CD4-positive, alpha-beta memory T cell (primary cell): ENCODE measurements around the gene TNFAIP8L3. TPM values are rescaled to one million over a fixed set of nuclear protein-coding genes. Genes with fewer than 3 reads are reported as not detected.
A peak's percentile ranks its signal among the peaks of the same experiment; 100 is the strongest.

Source experiments
- CTCF ChIA-PET: fragments of 350-600 bp; sonication (Branson Sonifier 250); formaldehyde crosslinking; loops from one replicate; lab custom pipeline; 2021; ENCODE audit warnings: inconsistent platforms; ENCODE audit not compliant: partially characterized antibody; lab: Charles Lee
- POLR2A ChIA-PET: fragments of 350-600 bp; sonication (Branson Sonifier 250); formaldehyde crosslinking; loops from one replicate; lab custom pipeline; 2021; ENCODE audit not compliant: partially characterized antibody; lab: Charles Lee
- DNase-seq, 5 donors: peaks; one replicate each; pipeline versions ENCODE4 v3.0.0 to v3.0.0-alpha.2; 2020 to 2022; ENCODE audit warnings: mixed read lengths in 1 of 5
- H3K27ac ChIP-seq: one replicate; pipeline ENCODE4 v1.7.0; 2013; ENCODE audit warnings: low read depth, low read length
- H3K27me3 ChIP-seq: 2 replicates; pipeline ENCODE4 v1.7.0; 2013; ENCODE audit warnings: mild to moderate bottlenecking, low read length, moderate library complexity; ENCODE audit not compliant: insufficient read depth
- H3K36me3 ChIP-seq: 2 replicates; pipeline ENCODE4 v1.7.0; 2013; ENCODE audit warnings: mild to moderate bottlenecking, low read length, moderate library complexity; ENCODE audit not compliant: insufficient read depth
- H3K4me1 ChIP-seq: 2 replicates; pipeline ENCODE4 v1.7.0; 2013; ENCODE audit warnings: mild to moderate bottlenecking, low read length, moderate library complexity; ENCODE audit not compliant: insufficient read depth
- H3K4me3 ChIP-seq, 2 donors: one replicate each; pipeline ENCODE4 v1.7.0; 2013; ENCODE audit warnings: low read length in 2 of 2, mild to moderate bottlenecking in 1 of 2
- H3K9me3 ChIP-seq, 2 donors: one replicate each; pipeline ENCODE4 v1.7.0; 2013; ENCODE audit warnings: low read length in 2 of 2, control low read depth in 1 of 2; ENCODE audit not compliant: control insufficient read depth in 1 of 2
- H3K27ac Mint-ChIP-seq, 7 donors: one replicate each; pipeline ENCODE4 v1.8.0; 2020 to 2021; ENCODE audit warnings: mixed read lengths in 7 of 7, mild to moderate bottlenecking in 6 of 7, inconsistent platforms in 3 of 7, moderate library complexity in 3 of 7
- H3K27me3 Mint-ChIP-seq, 2 donors: one replicate each; pipeline ENCODE4 v1.8.0; 2020 to 2021; ENCODE audit warnings: mixed read lengths in 2 of 2
- H3K36me3 Mint-ChIP-seq, 2 donors: one replicate each; pipeline ENCODE4 v1.8.0; 2020 to 2021; ENCODE audit warnings: mixed read lengths in 2 of 2, inconsistent platforms in 1 of 2, mild to moderate bottlenecking in 1 of 2
- H3K4me1 Mint-ChIP-seq, 4 donors: one replicate each; pipeline ENCODE4 v1.8.0; 2020 to 2021; ENCODE audit warnings: mixed read lengths in 4 of 4, mild to moderate bottlenecking in 1 of 4
- H3K4me3 Mint-ChIP-seq, 8 donors: one replicate each; pipeline ENCODE4 v1.8.0; 2020 to 2021; ENCODE audit warnings: mixed read lengths in 8 of 8, mild to moderate bottlenecking in 7 of 8, moderate library complexity in 6 of 8, inconsistent platforms in 3 of 8
- H3K9me3 Mint-ChIP-seq, 8 donors: one replicate each; pipeline ENCODE4 v1.8.0; 2020 to 2021; ENCODE audit warnings: mixed read lengths in 8 of 8, mild to moderate bottlenecking in 5 of 8, inconsistent platforms in 3 of 8, moderate library complexity in 1 of 8
- intact Hi-C: fragments of 100-400 bp; cut with micrococcal nuclease; formaldehyde crosslinking; loops from one replicate; pipeline ENCODE4 v1.15.1; 2023
- polyA plus RNA-seq, 2 donors: library from polyadenylated mRNA; unstranded; fragments of 300-500 nt; fragmentation: Illumina TruSeq; gene quantifications; one replicate each; pipeline ENCODE4 v1.2.3, GENCODE V29; 2021
- total RNA-seq, 2 experiments: library from RNA; stranded (reverse); gene quantifications; one replicate each; pipeline ENCODE4 v1.2.3, GENCODE V29; 2021

The TNFAIP8L3 gene
- total and polyA plus RNA-seq, 4 experiments from 2014 or later: not detected

- Mint-ChIP-seq H3K4me1 (no peaks in the 10 kb centered on the region), H3K27ac (peak overlapping the region in 1 of 7 donors; percentile 63), H3K27me3 (no peaks in the 10 kb centered on the region), H3K36me3 (peaks cover 16 to 24% of the 10 kb centered on the region in 2 donors), H3K4me3 (no peak overlapping the region), H3K9me3 (peaks cover 0 to 4% (median 0%) of the 10 kb centered on the region in 8 donors)
- no peak for DNase-seq
- Histone ChIP-seq H3K9me3 (no peaks in the 10 kb centered on the region), H3K36me3 (no peaks in the 10 kb centered on the region), H3K4me3 (no peak overlapping the region), H3K27ac (no peak overlapping the region), H3K4me1 (no peaks in the 10 kb centered on the region), H3K27me3 (no peaks in the 10 kb centered on the region)
- intact Hi-C loops: no loop called here
- ChIA-PET POLR2A (no interaction called here), CTCF (no interaction called here)
These were observed 69.3 kb downstream of the TNFAIP8L3 start for GRCh38 chr15:51025454-51025846.

GRCh38 chr15:51024735-51025453 lies 69.8 kb downstream of the TNFAIP8L3 start:
- intact Hi-C loops: no loop called here

GRCh38 chr15:51023499-51023898 lies 71.2 kb downstream of the TNFAIP8L3 start:
- intact Hi-C loops: no loop called here
- Mint-ChIP-seq H3K4me3 (no peak overlapping the region), H3K9me3 (peaks cover 3 to 19% (median 9%) of the 10 kb centered on the region in 8 donors), H3K36me3 (peaks cover 22 to 33% of the 10 kb centered on the region in 2 donors), H3K27ac (no peak overlapping the region), H3K4me1 (no peaks in the 10 kb centered on the region), H3K27me3 (no peaks in the 10 kb centered on the region)
- no peak for DNase-seq
- H3K27me3 ChIP-seq: no peaks in the 10 kb centered on the region
- H3K36me3 ChIP-seq: no peaks in the 10 kb centered on the region
- ChIA-PET POLR2A (no interaction called here), CTCF (no interaction called here)
- H3K27ac ChIP-seq: no peak overlapping the region
- no peaks in the 10 kb centered on the region for H3K9me3 ChIP-seq
- H3K4me1 ChIP-seq: no peaks in the 10 kb centered on the region
- H3K4me3 ChIP-seq: no peak overlapping the region

More at GRCh38 chr15:51024735-51025453, 69.8 kb downstream of the TNFAIP8L3 start:
- H3K36me3 Mint-ChIP-seq: peaks cover 16 to 27% of the 10 kb centered on the region in 2 donors
- H3K27ac Mint-ChIP-seq: peak overlapping the region in 1 of 7 donors; percentile 36
- DNase-seq: no peak
- H3K9me3 ChIP-seq: no peaks in the 10 kb centered on the region
- ChIA-PET POLR2A (no interaction called here), CTCF (no interaction called here)
- no peak overlapping the region for H3K4me3 ChIP-seq
- no peak overlapping the region for H3K27ac ChIP-seq
- no peaks in the 10 kb centered on the region for H3K36me3 ChIP-seq
- H3K4me1 Mint-ChIP-seq: no peaks in the 10 kb centered on the region
- H3K27me3 Mint-ChIP-seq: no peaks in the 10 kb centered on the region
- no peak overlapping the region for H3K4me3 Mint-ChIP-seq
- H3K4me1 ChIP-seq: no peaks in the 10 kb centered on the region
- peaks cover 0 to 9% (median 4%) of the 10 kb centered on the region in 8 donors for H3K9me3 Mint-ChIP-seq
- no peaks in the 10 kb centered on the region for H3K27me3 ChIP-seq

DNA sequence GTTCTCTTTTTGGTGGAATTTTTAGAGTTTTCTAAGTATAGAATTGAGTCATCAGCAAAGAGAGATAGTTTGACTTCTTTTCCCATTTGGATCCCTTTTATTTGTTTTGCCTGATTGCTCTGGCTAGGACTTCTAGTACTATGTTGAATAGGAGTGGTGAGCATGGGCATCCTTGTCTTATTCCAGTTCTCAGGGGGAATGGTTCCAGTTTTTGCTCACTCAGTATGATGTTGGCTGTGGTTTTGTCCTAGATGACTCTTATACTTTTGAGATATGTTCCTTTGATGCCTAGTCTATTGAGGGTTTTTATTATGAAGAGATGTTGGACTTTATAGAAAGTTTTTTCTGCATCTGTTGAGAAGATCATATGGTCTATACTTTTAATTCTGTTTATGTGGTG lies 72.5 kb downstream of the TNFAIP8L3 start:
- no peak overlapping the region for H3K4me3 ChIP-seq
- ChIA-PET CTCF (no interaction called here), POLR2A (no interaction called here)
- H3K36me3 Mint-ChIP-seq: peaks cover 22 to 33% of the 10 kb centered on the region in 2 donors
- H3K9me3 Mint-ChIP-seq: peaks cover 3 to 19% (median 9%) of the 10 kb centered on the region in 8 donors
- H3K27me3 Mint-ChIP-seq: no peaks in the 10 kb centered on the region
- H3K4me1 ChIP-seq: no peaks in the 10 kb centered on the region
- no peak for DNase-seq
- H3K9me3 ChIP-seq: no peaks in the 10 kb centered on the region
- no peak overlapping the region for H3K4me3 Mint-ChIP-seq
- H3K27me3 ChIP-seq: no peaks in the 10 kb centered on the region
- intact Hi-C loops: no loop called here
- H3K36me3 ChIP-seq: no peaks in the 10 kb centered on the region
- H3K27ac ChIP-seq: no peak overlapping the region
- no peak overlapping the region for H3K27ac Mint-ChIP-seq
- H3K4me1 Mint-ChIP-seq: no peaks in the 10 kb centered on the region

DNA sequence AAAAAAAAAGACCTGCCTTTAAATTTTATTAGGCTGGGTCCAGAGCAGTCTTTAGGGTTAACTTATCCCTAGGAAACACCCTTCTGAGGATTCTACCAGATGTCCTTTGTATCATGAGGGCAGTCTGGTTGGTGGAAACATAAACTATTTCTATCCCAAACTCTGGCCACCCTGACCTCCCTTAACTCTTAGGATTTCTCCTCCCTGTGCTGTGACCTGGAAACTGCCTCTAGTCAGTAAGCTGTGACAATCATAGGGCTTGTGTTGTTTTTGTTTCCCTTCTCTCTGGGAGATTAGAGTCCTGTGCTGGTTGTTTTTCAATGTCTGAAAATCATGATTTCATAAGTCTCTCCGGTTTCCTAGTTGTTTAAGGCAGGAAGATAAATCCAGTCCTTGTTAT lies 78.1 kb downstream of the TNFAIP8L3 start:
- Mint-ChIP-seq H3K4me1 (no peaks in the 10 kb centered on the region), H3K36me3 (peaks cover 14 to 19% of the 10 kb centered on the region in 2 donors), H3K27ac (no peak overlapping the region), H3K27me3 (no peaks in the 10 kb centered on the region), H3K9me3 (peaks cover 0 to 19% (median 8%) of the 10 kb centered on the region in 8 donors), H3K4me3 (no peak overlapping the region)
- no peak for DNase-seq
- Histone ChIP-seq H3K27me3 (no peaks in the 10 kb centered on the region), H3K4me3 (no peak overlapping the region), H3K36me3 (no peaks in the 10 kb centered on the region), H3K9me3 (no peaks in the 10 kb centered on the region), H3K4me1 (no peaks in the 10 kb centered on the region), H3K27ac (no peak overlapping the region)
- CTCF ChIA-PET: no interaction called here
- POLR2A ChIA-PET: no interaction called here
- intact Hi-C loops: no loop called here

DNA sequence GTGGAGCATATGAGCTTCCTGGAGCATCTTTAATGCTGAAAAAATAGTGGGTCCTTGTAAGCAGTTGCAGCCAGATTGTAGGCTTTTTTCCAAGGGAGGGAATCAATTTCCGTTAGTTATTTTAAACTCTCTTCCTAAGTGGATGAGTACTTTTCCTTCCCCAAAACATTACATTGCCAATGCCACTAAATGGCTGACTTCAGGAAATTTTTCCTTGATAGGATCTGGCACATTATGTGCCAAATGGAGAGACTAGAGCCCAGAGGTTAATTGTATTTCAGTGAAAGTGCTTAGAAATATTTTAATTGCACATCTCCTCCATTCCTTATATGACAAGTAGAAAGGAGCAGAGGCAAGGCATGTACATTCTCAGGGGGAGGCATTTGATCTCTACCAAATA lies 83.5 kb downstream of the TNFAIP8L3 start:
- no peak overlapping the region for H3K27ac ChIP-seq
- POLR2A ChIA-PET: no interaction called here
- H3K9me3 ChIP-seq: no peaks in the 10 kb centered on the region
- H3K27me3 ChIP-seq: no peaks in the 10 kb centered on the region
- intact Hi-C loops: no loop called here
- H3K4me1 Mint-ChIP-seq: no peaks in the 10 kb centered on the region
- H3K4me3 ChIP-seq: no peak overlapping the region
- no peak for DNase-seq
- H3K9me3 Mint-ChIP-seq: peaks cover 2 to 14% (median 7%) of the 10 kb centered on the region in 8 donors
- no peaks in the 10 kb centered on the region for H3K27me3 Mint-ChIP-seq
- CTCF ChIA-PET: no interaction called here
- no peak overlapping the region for H3K27ac Mint-ChIP-seq
- H3K4me1 ChIP-seq: no peaks in the 10 kb centered on the region
- H3K36me3 Mint-ChIP-seq: peaks cover 37 to 46% of the 10 kb centered on the region in 2 donors
- no peak overlapping the region for H3K4me3 Mint-ChIP-seq
- H3K36me3 ChIP-seq: no peaks in the 10 kb centered on the region

DNA sequence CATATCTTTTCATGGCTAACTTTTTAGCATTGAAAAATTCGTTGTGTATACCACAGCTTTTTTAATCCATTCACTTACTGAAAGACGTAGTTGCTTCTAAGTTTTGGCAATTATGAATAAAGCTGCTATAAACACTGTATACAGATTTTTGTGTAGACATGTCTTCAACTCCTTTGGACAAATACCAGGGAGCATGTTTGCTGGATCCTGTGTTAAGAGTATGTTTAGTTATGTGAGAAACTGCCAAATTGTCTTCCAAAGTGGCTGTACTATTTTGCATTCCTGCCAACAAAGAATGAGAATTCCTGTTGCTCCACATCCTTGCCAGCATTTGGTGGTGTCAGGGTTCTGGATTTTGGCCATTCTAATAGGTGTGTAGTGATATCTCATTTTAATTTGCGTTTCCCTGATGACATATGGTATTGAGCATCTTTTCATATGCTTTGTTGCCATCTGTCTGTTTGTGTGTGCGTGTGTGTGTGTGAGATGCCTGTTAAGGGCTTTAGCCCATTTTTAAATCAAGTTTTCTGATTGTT lies 87.5 kb downstream of the TNFAIP8L3 start:
- Mint-ChIP-seq H3K27me3 (no peaks in the 10 kb centered on the region), H3K4me3 (no peak overlapping the region), H3K27ac (no peak overlapping the region), H3K9me3 (peaks cover 2 to 14% (median 8%) of the 10 kb centered on the region in 8 donors), H3K36me3 (peaks cover 49 to 58% of the 10 kb centered on the region in 2 donors), H3K4me1 (no peaks in the 10 kb centered on the region)
- Histone ChIP-seq H3K27ac (no peak overlapping the region), H3K4me1 (no peaks in the 10 kb centered on the region), H3K27me3 (no peaks in the 10 kb centered on the region), H3K9me3 (no peaks in the 10 kb centered on the region), H3K36me3 (peaks cover 4% of the 10 kb centered on the region), H3K4me3 (no peak overlapping the region)
- DNase-seq: no peak
- POLR2A ChIA-PET: no interaction called here
- intact Hi-C loops: no loop called here
- CTCF ChIA-PET: no interaction called here
